Fibroblast of the aortic adventitia (primary cell): ENCODE measurements around the gene GAPDHS. TPM values are rescaled to one million over a fixed set of nuclear protein-coding genes. Genes with fewer than 3 reads are reported as not detected.

Experiments used
- DNase-seq: peaks from one replicate; pipeline ENCODE4 v3.0.0-alpha.2; 2010; ENCODE audit warnings: low read depth
- H3K4me3 ChIP-seq: 2 replicates; pipeline ENCODE4 v1.5.1; 2011; ENCODE audit warnings: low read depth, mild to moderate bottlenecking, control low read depth, low read length, moderate library complexity
- total RNA-seq: library from RNA; depleted of rRNA; stranded (reverse); fragments of >200 nt; gene quantifications from 2 replicates; pipeline ENCODE4 v1.2.3, GENCODE V29; 2012; ENCODE audit warnings: low replicate concordance
- TF ChIP-seq, protein P1 (sequence below): IDR thresholded peaks from 2 replicates; pipeline ENCODE4 v1.5.1; 2011; ENCODE audit warnings: mild to moderate bottlenecking, low read length, control low read depth, inconsistent platforms; ENCODE audit not compliant: insufficient read depth

The GAPDHS gene
- total RNA-seq, 1 donor = not detected

DNA sequence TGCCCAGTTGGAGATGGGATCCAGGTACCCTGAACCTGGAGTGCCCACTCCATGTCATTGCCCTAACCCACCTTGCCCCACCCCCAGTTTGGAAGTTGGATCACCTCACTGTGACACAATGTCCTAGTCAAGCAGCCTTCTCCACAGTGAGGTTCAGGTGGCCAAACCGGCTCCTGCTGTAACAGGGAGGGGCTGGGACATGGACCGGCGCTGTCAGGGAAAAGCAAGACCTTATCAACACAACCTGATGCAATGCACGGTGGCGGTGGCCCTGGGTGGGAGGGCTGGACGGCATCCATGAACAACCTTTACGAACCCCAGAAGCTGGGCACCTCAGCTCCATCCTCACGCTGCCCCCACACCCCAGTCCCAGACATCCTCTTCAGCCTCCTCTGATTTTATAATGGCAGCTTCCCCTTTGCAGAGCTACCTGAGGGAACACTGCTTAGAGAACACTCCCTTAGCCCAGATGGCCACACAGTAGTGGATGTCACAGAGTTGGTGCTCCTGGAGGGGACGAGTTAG lies 41.4 kb upstream of the GAPDHS start:
- H3K4me3 ChIP-seq = no peak overlapping the region
- DNase-seq = no peak
- TF ChIP-seq, protein P1, sequence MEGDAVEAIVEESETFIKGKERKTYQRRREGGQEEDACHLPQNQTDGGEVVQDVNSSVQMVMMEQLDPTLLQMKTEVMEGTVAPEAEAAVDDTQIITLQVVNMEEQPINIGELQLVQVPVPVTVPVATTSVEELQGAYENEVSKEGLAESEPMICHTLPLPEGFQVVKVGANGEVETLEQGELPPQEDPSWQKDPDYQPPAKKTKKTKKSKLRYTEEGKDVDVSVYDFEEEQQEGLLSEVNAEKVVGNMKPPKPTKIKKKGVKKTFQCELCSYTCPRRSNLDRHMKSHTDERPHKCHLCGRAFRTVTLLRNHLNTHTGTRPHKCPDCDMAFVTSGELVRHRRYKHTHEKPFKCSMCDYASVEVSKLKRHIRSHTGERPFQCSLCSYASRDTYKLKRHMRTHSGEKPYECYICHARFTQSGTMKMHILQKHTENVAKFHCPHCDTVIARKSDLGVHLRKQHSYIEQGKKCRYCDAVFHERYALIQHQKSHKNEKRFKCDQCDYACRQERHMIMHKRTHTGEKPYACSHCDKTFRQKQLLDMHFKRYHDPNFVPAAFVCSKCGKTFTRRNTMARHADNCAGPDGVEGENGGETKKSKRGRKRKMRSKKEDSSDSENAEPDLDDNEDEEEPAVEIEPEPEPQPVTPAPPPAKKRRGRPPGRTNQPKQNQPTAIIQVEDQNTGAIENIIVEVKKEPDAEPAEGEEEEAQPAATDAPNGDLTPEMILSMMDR = no peak

DNA sequence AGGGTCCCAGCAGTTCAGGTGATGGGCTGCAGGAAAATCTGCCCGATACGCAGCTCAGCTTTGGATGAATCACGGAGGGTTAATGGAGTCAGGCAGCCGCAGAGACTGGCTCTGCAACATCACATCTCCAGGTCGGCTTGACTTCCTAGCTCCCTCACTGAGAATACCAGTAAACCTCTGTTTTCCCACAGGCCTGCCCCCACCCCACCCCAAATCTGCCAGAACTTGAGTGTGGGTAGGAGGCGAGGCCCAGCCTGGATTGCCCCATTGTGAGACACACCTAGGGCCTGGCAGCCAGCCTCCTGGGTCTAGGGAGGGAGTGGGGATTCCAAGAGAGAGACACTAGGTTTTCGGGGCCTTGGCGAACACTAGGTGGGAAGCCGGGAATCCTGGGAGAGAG lies 39.3 kb upstream of the GAPDHS start:
- no peak overlapping the region for H3K4me3 ChIP-seq
- TF ChIP-seq, protein P1 = no peak
- DNase-seq = no peak

- DNase-seq = peak; percentile 63
- TF ChIP-seq, protein P1 = peak; percentile 100
- no peak overlapping the region for H3K4me3 ChIP-seq
These were observed 37.9 kb upstream of the GAPDHS start for GRCh38 chr19:35495107-35496064.

DNA sequence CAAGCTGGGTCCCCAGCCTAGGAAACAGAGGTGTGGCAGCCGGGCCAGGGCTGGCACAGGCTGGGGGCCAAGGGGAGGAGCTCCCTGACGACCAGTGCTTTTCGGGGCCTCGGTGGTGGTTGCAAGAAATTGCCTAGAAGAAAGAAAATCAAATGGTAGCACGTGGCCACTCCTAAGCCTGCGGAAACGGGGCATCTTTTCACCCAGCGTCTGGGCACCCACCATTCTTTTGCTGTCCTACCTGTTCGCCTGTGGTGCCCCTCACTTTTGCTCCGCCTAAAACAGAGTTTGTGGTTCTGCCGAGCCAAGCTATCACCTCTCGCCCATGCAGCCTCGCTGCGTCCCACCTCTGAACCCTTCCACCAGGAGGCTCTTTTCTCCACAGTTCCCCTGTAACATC lies 35.9 kb upstream of the GAPDHS start:
- H3K4me3 ChIP-seq = no peak overlapping the region
- DNase-seq = no peak
- TF ChIP-seq, protein P1 = no peak

GRCh38 chr19:35498220-35498619 lies 35.0 kb upstream of the GAPDHS start:
- no peak overlapping the region for H3K4me3 ChIP-seq
- TF ChIP-seq, protein P1 = no peak
- DNase-seq = no peak

DNA sequence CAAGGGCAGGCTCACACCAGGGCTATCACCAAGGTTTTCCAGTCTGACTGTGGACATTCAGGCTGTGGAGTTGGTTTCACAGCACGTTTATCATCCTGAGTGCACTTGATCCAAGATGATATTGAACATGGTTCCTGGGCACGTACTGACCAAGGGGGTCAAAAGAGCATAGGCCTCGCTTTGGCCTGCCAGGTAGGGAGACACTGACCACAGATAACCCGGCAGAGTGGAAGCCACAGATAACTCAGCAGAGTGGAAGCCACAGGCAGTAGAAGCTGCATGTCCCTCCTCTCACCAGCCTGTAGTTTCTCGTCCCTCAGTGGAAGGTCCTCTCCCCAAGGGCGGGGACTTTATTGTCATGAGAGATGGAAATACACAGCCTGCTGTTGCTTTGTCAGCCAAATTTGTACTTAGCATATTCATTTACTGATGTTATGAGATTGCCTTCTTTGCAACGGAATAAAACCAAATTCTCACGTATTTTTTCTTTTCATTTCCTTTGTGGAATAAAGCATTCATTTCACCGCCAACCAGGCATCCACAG lies 34.2 kb upstream of the GAPDHS start:
- DNase-seq = no peak
- TF ChIP-seq, protein P1 = no peak

More for the DNA sequence above, 34.2 kb upstream of the GAPDHS start:
- H3K4me3 ChIP-seq = no peak overlapping the region
